GM12892 (cell line): ENCODE measurements around the gene GPR12.

Experiments used
- POLR2A ChIP-seq: IDR thresholded peaks from 2 replicates; pipeline ENCODE4 v1.6.1; 2011; ENCODE audit warnings: low read depth, low read length, control low read depth
- POLR2AphosphoS5 ChIP-seq: IDR thresholded peaks from 2 replicates; pipeline ENCODE4 v1.6.1; 2011; ENCODE audit warnings: low read depth, low read length, control low read depth
- TAF1 ChIP-seq: IDR thresholded peaks from 2 replicates; pipeline ENCODE4 v1.6.1; 2011; ENCODE audit warnings: low read depth, mild to moderate bottlenecking, control low read depth, low read length, borderline replicate concordance

DNA sequence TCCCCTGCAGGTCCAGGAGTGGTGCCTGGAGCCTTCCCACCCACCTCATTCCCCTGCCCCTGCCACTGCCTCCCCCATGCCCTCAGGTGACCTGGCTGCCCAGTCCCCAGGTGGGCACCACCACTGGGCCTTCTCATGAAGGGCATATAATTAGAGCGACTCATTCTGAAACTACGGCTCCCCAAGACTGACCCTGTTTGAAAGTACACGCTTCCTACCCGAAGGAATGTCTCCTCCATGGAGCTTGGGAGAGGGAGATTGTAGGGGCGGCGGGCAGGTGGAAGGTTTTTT lies 52.6 kb downstream of the GPR12 start:
- no peak for TF ChIP-seq POLR2A
- TF ChIP-seq POLR2AphosphoS5: no peak
- no peak for TF ChIP-seq TAF1
